ENCODE results near the gene PPP1R1B. TPM values are rescaled to one million over a fixed set of nuclear protein-coding genes. Genes with fewer than 3 reads are reported as not detected.

Gene PPP1R1B
- total and polyA plus RNA-seq, 9 of the 15 experiments (the other 6 are each of a cell fraction or from before 2014, with no cell fraction given) = 0.07 to 0.18 (median 0.10) TPM; not detected in 4

DNA sequence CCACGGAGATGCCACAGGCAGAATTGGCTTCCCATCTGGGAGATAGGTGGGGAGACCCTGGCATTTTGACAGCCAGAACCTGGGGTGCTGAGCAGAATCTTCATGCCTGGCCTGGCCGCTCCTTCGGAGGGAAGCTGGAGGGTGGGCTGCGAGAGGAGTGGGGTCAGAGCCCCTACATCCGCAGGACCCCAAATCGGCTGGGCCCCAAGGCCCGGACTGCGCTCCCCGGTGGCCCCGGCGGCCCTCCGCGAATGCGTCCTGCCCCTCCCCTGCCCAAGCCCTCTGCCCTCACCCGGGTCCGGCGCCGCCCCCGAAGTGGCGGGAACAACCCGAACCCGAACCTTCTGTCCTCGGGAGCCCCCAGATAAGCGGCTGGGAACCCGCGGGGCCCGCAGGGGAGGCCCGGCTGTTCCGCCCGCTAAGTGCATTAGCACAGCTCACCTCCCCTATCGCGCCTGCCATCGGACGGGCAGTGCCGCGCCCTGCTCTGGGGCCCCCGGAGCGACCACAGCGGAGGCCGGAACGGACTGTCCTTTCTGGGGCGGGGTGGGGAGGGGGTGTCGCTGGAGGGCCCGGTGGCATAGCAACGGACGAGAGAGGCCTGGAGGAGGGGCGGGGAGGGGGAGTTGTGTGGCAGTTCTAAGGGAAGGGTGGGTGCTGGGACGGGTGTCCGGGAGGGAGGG, 40.7 kb downstream of the PPP1R1B start (continued):
- no peak; the same call in 1 of the 2 replicates for TF ChIP-seq E2F1 (CRISPR knock-in tag; IDR thresholded peaks at IDR 0.05)
- no peak for TF ChIP-seq ZNF217 (CRISPR knock-in tag; IDR thresholded peaks at IDR 0.05)
- no peak for TF ChIP-seq FUS (optimal IDR thresholded peaks at IDR 0.05; ENCODE audit: low read depth, low read length)
- TF ChIP-seq, protein P1, sequence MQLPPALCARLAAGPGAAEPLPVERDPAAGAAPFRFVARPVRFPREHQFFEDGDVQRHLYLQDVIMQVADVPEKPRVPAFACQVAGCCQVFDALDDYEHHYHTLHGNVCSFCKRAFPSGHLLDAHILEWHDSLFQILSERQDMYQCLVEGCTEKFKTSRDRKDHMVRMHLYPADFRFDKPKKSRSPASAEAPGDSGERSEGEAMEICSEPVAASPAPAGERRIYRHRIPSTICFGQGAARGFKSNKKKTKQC (CRISPR knock-in tag; IDR thresholded peaks at IDR 0.05) = 0 out of 2 replicates have a peak, but pooled peaks have one; percentile 37
- no peak for TF ChIP-seq POLR3G (IDR thresholded peaks at IDR 0.05; ENCODE audit: extremely low read depth, insufficient read length, insufficient replicate concordance)
- peak; percentile 56 for TF ChIP-seq JUND (IDR thresholded peaks at IDR 0.05; ENCODE audit: borderline replicate concordance, low read depth, low read length)
- peak; percentile 9; the same call in 1 of the 3 replicates for TF ChIP-seq JUND (tag; IDR thresholded peaks at IDR 0.05; ENCODE audit: borderline replicate concordance, low read depth, low read length)
- no peak for TF ChIP-seq SLC30A9 (CRISPR knock-in tag; IDR thresholded peaks at IDR 0.05)
- peak; percentile 56; the same call in 1 of the 2 replicates for TF ChIP-seq RB1 (IDR thresholded peaks at IDR 0.05; ENCODE audit: low read depth)
- TF ChIP-seq PHTF2 (CRISPR knock-in tag; IDR thresholded peaks at IDR 0.05) = no peak
- TF ChIP-seq THRB (CRISPR knock-in tag; conservative IDR thresholded peaks at IDR 0.05) = no peak
- TF ChIP-seq, protein P2, sequence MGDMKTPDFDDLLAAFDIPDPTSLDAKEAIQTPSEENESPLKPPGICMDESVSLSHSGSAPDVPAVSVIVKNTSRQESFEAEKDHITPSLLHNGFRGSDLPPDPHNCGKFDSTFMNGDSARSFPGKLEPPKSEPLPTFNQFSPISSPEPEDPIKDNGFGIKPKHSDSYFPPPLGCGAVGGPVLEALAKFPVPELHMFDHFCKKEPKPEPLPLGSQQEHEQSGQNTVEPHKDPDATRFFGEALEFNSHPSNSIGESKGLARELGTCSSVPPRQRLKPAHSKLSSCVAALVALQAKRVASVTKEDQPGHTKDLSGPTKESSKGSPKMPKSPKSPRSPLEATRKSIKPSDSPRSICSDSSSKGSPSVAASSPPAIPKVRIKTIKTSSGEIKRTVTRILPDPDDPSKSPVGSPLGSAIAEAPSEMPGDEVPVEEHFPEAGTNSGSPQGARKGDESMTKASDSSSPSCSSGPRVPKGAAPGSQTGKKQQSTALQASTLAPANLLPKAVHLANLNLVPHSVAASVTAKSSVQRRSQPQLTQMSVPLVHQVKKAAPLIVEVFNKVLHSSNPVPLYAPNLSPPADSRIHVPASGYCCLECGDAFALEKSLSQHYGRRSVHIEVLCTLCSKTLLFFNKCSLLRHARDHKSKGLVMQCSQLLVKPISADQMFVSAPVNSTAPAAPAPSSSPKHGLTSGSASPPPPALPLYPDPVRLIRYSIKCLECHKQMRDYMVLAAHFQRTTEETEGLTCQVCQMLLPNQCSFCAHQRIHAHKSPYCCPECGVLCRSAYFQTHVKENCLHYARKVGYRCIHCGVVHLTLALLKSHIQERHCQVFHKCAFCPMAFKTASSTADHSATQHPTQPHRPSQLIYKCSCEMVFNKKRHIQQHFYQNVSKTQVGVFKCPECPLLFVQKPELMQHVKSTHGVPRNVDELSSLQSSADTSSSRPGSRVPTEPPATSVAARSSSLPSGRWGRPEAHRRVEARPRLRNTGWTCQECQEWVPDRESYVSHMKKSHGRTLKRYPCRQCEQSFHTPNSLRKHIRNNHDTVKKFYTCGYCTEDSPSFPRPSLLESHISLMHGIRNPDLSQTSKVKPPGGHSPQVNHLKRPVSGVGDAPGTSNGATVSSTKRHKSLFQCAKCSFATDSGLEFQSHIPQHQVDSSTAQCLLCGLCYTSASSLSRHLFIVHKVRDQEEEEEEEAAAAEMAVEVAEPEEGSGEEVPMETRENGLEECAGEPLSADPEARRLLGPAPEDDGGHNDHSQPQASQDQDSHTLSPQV (IDR thresholded peaks at IDR 0.05) = peak; percentile 55
- no peak for TF ChIP-seq MTA1 (IDR thresholded peaks at IDR 0.05; ENCODE audit: borderline replicate concordance)
- TF ChIP-seq NR3C1 (CRISPR knock-in tag; IDR thresholded peaks at IDR 0.05) = no peak
- peak; percentile 94 for TF ChIP-seq VEZF1 (CRISPR knock-in tag; IDR thresholded peaks at IDR 0.05)
- no peak for TF ChIP-seq SRSF7 (optimal IDR thresholded peaks at IDR 0.05; ENCODE audit: low read depth, low read length)
- no peak for TF ChIP-seq ARNT (IDR thresholded peaks at IDR 0.05)
- TF ChIP-seq ASH1L (IDR thresholded peaks at IDR 0.05; ENCODE audit: borderline replicate concordance, low read depth, partially characterized antibody) = no peak
- TF ChIP-seq, protein P3, sequence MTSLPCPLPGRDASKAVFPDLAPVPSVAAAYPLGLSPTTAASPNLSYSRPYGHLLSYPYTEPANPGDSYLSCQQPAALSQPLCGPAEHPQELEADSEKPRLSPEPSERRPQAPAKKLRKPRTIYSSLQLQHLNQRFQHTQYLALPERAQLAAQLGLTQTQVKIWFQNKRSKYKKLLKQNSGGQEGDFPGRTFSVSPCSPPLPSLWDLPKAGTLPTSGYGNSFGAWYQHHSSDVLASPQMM (CRISPR knock-in tag; IDR thresholded peaks at IDR 0.05) = no peak
